ENCODE data around the gene DUSP1.

The DUSP1 gene

DNA sequence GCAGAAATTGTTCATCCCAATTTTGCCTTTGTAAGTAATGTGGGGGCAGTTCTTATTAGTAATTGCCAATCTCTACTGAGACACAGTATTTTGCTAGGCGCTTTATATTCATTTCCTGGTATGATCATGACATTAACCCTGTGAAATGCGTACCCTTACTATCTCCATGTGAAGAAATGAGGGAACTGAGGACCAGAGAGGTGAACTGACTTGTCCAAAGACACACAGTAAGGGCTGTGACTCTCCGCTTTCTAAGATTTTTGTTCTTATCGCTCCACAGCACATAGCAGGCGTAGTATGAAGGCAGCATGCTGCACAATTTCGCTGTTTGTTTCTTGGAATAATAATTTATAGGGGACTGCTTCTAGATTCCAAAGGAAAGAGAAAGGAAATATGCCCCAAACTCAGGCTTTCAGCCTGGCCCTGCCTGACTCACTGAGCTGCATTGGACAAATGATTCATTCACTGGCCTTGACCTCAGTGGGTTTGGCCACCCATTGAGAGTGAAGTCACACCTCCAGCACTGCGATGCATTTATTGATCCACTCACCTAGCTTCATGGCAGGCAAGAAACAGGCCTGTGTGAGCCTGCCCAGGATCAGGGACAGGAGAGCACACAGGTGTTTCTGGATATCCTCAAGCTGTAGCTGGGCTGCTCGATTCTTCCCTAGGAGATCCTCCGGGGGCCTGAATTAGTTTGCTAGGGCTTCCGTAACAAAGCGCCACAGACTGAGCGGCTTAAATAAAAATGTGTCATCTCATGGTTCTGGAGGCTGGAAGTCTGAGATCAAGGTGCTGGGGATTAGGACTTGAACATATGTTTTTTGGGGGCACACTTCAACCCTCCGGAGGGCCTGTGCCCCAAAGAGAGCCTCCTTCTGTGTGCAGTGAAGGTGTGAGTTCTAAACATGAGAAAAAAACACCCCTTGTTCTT lies 7.2 kb upstream of the DUSP1 start:
- no peak for DNase-seq

- DNase-seq: no peak
Observed at GRCh38 chr5:172776235-172776594, 5.2 kb upstream of the DUSP1 start.

DNA sequence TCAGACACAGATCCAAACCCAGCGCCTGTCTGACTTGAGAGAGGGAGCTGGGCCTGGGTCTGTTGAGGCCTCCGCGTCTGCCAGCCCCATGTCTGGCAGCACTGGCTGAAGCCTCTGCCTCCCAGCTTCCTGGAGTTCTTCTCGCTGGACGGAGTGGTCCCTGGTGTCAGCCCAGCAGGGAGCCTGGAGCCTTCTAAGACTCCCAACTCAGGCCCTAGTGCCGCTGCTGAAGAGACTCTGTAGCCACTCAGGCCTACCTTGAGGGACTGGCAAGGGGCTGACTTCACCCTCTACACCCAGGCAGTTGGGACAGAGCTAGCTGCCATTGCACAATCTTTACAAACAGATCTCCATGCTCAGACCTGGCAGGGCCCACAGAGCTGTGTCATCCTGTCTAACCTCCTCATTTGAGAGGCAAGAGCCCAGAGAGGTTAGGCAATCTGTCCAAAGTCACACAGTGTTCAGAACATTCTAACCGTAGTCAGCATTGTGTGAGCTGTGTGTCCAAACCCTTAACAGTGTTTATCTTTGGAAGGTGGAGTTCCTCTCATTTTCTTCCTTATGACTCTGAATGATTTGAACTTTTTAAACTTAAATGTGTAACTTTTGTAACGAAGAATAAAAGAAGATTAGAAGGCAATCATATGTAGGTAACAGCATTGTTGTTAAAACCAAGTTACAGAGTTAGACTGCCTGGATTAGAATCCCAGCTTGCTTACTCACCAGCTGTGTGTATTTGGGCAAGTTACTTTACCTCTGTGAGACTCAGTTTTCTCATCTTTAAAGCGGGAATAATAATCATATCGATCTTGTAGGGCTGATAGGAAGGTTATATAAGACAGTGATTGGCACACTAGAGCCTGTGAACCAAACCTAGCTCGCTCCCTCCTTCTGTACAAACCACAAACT lies 4.6 kb upstream of the DUSP1 start:
- no peak for DNase-seq

DNA sequence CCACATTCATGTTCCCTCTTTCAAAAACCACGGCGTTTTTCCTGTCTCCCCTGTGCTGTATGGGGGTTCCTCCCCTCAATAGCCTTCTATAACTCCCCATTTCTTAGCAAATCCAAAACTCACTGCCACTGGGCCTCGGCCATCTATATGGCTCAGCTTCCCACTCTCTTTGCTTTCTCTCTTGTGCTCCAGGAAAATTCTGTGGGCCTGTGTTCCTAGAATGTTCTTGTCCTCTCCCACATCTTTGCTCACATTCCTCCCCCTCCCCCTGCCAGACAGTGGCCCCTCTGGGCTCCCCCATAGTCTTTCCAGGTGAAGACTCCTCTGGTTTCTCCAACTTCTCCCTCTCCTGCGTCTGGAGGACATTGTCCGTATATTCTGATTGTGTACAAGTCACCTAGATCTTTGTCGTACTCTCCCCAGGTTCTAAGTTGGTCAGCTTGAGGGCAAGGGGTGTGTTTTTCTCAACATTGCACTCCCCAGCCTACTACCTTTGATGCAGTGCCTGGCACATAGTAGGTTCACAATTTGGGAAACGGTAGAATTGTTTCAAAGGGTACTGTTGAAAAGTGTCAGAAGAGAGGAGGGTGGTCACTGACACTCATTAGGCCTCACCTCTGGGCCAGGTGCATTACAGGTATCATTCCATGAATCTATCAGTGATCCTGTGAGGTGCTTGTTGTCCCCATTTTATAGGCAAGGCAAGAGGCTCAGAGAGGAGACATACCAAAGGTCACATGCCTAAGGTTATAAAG lies 3.7 kb upstream of the DUSP1 start:
- no peak for DNase-seq

DNA sequence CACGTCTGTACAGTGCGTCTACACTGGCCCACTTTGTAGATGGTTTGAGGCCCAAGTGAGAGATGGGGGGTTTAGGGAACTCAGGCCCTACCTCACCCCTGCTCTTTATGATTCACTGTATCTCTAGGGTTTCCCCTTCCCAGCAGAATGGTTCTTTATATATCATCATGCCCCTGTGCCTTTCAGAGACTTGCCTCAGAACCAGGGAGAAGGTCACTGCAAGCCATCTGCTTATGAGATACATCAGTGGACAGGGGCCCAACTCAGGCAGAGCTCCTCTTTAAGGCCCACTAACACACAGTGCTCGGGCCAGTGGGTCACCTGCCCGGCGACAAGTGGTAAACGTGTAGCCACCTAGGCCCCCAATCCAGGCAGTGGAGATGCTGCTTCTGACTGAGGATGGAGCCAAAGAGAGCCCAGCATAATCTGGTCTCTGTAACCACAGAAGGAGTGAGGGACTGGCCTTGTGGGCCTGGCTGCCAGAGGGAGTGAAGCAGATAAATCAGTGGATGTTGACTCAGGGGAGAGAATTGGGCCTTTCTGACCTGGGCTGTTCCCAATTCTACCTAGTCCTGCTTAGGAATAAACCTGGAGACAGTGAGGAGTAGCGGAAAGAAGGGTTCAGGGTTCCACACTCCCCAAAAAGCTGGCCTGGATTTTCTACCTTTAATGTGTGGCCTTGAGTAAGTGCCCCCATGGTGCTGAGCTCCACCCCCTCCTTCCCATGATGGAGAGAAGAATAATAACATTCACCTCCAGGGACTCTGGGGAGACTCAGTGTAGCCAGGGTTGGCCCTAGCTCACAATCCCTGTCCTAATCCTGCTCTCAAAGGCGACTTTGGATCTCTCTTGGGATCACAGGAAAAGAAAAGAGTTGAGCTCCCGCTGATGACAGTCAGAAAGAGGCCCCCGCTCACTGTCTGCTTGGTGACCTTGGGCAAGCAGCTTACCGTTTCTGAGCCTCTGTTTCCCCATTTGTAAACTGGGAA lies 2.8 kb upstream of the DUSP1 start:
- DNase-seq: no peak

GRCh38 chr5:172772112-172772906 lies 1.3 kb upstream of the DUSP1 start:
- peak; percentile 78 for DNase-seq

- DNase-seq: no peak
Observed at GRCh38 chr5:172771439-172772111, 580 bp upstream of the DUSP1 start.

GRCh38 chr5:172770374-172770674 lies 671 bp downstream of the DUSP1 start:
- DNase-seq: no peak

- no peak for DNase-seq
Observed at GRCh38 chr5:172769616-172770373, 1.2 kb downstream of the DUSP1 start.

DNA sequence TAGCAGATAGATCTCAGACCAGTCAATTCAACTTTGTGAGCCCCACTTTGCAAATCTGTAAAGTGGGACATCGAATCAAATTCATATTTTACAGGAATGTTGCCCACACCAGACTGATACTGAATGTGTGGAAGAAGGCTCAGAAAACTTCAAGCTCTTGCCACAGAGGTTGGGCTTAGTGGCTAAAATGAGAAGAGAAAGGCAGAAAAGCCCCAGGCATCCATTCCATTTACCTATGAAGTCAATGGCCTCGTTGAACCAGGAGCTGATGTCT lies 1.7 kb downstream of the DUSP1 start:
- DNase-seq: no peak

DNA sequence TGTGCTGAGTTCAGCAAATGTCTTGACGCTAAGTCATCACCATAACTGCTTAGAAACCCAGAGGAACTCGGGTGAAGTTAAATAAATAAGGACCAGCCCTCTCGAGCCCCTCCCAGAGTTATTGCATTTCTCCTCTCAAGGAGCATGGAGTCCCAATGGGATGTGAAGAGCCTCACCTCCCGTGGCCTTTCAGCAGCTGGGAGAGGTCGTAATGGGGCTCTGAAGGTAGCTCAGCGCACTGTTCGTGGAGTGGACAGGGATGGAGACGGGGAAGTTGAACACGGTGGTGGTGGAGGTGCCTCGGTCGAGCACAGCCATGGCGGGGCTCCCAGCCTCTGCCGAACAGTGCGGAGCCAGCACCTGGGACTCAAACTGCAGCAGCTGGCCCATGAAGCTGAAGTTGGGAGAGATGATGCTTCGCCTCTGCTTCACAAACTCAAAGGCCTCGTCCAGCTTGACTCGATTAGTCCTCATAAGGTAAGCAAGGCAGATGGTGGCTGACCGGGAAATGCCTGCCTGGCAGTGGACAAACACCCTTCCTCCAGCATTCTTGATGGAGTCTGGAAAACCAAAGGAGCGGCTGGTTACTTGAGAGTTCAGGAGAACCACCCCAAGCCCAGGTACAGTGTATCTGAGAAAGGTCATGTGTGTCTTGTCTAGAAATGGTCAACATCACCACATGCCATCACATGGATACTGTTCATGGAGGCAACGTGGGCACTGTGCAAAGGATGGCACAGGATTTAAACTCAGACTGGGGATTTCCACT lies 2.2 kb downstream of the DUSP1 start:
- DNase-seq: no peak

- DNase-seq: no peak
Observed at GRCh38 chr5:172768098-172768572, 2.9 kb downstream of the DUSP1 start.

DNA sequence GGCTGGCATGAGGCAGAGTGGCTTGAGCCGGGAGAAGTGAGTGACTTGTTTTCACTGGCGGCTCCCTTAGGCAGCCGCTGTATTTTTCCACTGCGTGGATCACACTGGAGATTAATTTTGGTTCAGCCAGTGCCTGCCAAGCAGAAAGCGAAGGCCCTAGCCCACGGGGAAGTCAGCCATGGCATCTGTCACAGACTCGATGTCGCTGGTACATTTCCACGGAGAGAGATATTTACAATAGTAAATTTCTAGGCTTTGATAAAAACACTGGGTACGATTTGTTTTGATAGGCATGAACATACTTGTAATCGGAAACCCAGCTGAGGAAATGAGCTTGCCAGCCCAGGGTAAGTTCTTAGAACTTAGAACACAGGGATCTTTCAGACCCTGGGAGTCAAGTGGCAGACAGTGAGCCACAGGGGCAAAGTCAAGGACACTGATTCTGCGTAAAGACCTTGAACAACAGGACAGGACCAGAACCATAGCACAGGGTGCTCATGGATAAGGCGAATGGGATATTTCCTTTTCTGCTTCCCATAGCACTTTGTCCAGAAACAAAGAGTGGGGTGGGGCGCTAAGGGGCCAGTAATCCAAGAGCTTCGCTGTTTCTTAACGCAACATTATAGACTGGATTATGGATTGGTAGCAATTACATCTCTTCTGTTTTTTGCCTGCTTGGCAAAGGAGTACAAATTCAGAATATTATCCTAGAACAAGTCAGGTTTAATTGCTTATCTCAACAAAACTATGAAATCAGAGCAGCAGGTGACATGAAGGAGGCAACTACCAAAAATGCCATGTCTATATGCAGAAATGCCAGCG lies 4.5 kb downstream of the DUSP1 start:
- DNase-seq: no peak

DNA sequence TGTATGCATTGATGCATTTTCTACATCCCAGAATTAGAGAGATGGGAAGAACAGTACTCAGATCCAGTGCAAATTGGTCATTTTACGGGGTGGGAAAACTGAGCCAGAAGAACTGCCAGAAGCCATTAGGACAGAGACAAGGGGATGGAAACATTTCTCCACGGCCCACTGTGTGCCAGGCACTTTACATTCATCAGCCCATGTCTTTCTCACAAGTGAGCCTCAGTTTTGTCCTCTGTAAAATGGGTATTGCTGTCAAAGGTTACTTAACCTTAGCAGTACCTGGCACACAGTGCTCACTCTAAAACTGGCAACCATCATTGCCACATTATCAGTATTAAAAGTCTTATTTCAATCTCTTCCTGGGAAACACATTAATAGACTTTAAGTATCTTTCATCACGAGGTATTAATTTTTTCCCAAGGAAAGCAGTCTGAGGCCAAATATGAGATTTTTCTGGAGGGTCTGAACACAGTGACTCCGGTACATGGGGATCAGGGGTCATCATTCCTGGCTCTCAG lies 5.2 kb downstream of the DUSP1 start:
- no peak for DNase-seq

DNA sequence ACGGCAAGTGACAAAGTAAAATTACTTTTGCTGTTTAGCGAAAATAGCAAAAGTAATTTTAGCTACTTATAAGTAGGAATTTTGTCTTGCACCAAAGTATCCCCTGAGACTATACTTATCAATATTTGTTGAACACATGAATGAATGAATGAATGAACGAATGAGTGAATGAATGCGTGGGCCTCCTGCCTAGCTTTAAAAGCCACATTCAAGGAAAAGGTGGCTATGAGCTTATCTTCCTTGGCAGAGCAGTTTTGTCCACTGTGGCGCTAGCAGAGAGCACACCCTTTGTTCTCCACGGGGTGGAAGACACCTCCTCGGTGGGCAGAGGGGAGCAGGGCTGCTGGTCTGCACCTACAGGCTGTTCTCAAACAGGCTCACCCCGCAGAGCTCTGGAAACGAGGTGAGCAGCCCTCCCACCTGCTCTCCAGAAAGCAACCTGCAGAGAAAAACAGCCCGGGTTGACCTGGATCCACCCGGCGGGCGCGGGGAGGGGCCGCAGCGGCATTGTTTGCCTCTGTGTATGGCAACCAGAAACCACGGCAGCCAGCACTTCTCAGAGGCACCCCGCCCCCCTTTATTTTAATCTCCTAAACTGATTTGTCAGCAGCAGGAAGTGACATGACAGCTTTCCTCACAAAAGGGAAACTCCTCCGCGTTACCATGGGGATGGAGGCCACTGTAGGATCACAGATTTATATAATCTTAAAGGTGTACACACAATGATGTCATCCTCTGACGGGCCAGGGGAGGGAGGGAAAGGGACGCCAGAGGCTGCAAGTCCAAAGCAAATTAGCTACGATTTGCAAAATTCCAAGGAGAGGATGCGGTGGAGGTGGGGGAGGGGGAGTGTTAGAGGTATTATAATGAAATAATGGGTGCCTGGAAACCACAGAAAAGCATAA lies 5.9 kb downstream of the DUSP1 start:
- peak; percentile 94 for DNase-seq

GRCh38 chr5:172763120-172763464 lies 7.9 kb downstream of the DUSP1 start:
- no peak for DNase-seq
